ENCODE results near the gene LHX3. TPM values are rescaled to one million over a fixed set of nuclear protein-coding genes. Genes with fewer than 3 reads are reported as not detected.

Gene LHX3
- total and polyA plus RNA-seq, 10 of the 15 experiments (the other 5 are each of a cell fraction or from before 2014, with no cell fraction given) = not detected

- no peak for TF ChIP-seq ZBTB11 (CRISPR knock-in tag; IDR thresholded peaks at IDR 0.05)
- no peak for TF ChIP-seq USF2 (IDR thresholded peaks at IDR 0.05; ENCODE audit: borderline replicate concordance, low read depth, low read length)
- TF ChIP-seq TARDBP (IDR thresholded peaks at IDR 0.05; ENCODE audit: borderline replicate concordance) = no peak
- no peak for TF ChIP-seq SUPT20H (IDR thresholded peaks at IDR 0.05; ENCODE audit: borderline replicate concordance, control insufficient read depth, low read depth, low read length)
- no peak for TF ChIP-seq HCFC1 (IDR thresholded peaks at IDR 0.05; ENCODE audit: low read length)
- no peak for TF ChIP-seq LARP7 (IDR thresholded peaks at IDR 0.05)
- TF ChIP-seq EGR1 (IDR thresholded peaks at IDR 0.05; ENCODE audit: borderline replicate concordance in 1 of 2, low read depth in 2 of 2, low read length in 2 of 2) = no peak
- no peak for TF ChIP-seq SMAD1 (IDR thresholded peaks at IDR 0.05; ENCODE audit: low read depth, partially characterized antibody)
- TF ChIP-seq BACH1 (IDR thresholded peaks at IDR 0.05; ENCODE audit: borderline replicate concordance) = no peak
- TF ChIP-seq CHD1 (IDR thresholded peaks at IDR 0.05; ENCODE audit: low read depth, low read length) = no peak
- TF ChIP-seq FOXM1 (IDR thresholded peaks at IDR 0.05; ENCODE audit: low read depth, low read length) = no peak
- no peak for TF ChIP-seq POLR2AphosphoS5 (IDR thresholded peaks at IDR 0.05; ENCODE audit: low read length)
- TF ChIP-seq SMAD5 (IDR thresholded peaks at IDR 0.05; ENCODE audit: low read depth) = no peak
Measured at GRCh38 chr9:136197930-136198604, 6.9 kb downstream of the LHX3 start (continued).

All from GM12878 (cell line).